Measurements from ENCODE around the gene SMYD3.

DNA sequence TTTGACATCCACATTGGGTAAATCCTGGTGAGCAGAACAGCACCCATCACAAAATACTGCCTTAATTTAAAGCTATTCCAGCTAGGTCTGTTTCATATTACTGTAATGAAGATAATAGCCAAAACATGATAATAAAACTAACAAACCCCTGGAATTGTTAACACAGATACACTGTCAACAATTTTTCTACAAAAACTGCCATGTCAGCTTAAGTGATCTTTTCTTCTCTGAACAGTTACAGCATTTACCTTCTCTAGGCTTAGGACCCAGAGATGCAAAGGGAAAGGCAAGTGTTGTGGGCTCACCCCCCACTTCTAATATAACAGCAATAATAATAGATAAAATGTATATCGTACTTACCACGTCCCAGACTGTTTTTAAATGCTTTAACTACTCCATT is 92.1 kb downstream of the SMYD3 start:
- TF ChIP-seq, protein P1, sequence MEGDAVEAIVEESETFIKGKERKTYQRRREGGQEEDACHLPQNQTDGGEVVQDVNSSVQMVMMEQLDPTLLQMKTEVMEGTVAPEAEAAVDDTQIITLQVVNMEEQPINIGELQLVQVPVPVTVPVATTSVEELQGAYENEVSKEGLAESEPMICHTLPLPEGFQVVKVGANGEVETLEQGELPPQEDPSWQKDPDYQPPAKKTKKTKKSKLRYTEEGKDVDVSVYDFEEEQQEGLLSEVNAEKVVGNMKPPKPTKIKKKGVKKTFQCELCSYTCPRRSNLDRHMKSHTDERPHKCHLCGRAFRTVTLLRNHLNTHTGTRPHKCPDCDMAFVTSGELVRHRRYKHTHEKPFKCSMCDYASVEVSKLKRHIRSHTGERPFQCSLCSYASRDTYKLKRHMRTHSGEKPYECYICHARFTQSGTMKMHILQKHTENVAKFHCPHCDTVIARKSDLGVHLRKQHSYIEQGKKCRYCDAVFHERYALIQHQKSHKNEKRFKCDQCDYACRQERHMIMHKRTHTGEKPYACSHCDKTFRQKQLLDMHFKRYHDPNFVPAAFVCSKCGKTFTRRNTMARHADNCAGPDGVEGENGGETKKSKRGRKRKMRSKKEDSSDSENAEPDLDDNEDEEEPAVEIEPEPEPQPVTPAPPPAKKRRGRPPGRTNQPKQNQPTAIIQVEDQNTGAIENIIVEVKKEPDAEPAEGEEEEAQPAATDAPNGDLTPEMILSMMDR (IDR thresholded peaks at IDR 0.05) = no peak
- TF ChIP-seq POLR2A (IDR thresholded peaks at IDR 0.05) = no peak

Data from adrenal gland (tissue), 5 donors.